A673 (cell line): ENCODE data around the gene GLDN. TPM values are rescaled to one million over a fixed set of nuclear protein-coding genes. Genes with fewer than 3 reads are reported as not detected.

Experiments used
- BruUV-seq: library from RNA; stranded (reverse); fragments of 400-500 nt; replicated peaks from 2 replicates; lab custom pipeline; 2021; lab: Mats Ljungman, UMichigan
- CTCF ChIA-PET: fragments of 300-600 bp; sonication (Branson Sonifier 250); formaldehyde crosslinking; loops from one replicate; lab custom pipeline; 2022; ENCODE audit warnings: antibody characterized with exemption; lab: Charles Lee
- POLR2A ChIA-PET: fragments of 300-600 bp; sonication (Branson Sonifier 250); formaldehyde crosslinking; loops from one replicate; lab custom pipeline; 2022; ENCODE audit warnings: antibody characterized with exemption; ENCODE audit not compliant: low non-redundant PET; lab: Charles Lee
- DNase-seq: peaks from one replicate; pipeline ENCODE4 v3.0.0-alpha.2; 2015; ENCODE audit warnings: low spot score
- H3K27ac ChIP-seq: fragments of 200-600 bp; sonication (generic); 2 replicates; pipeline ENCODE4 v1.5.1; 2016; ENCODE audit warnings: mixed run types, low read depth, mild to moderate bottlenecking, mixed read lengths, antibody characterized with exemption, low read length; ENCODE audit not compliant: poor library complexity, severe bottlenecking
- H3K27me3 ChIP-seq: fragments of 200-600 bp; sonication (generic); replicated peaks from 2 replicates; pipeline ENCODE4 v1.6.1; 2017; ENCODE audit warnings: mixed run types, low read depth, mild to moderate bottlenecking, mixed read lengths, antibody characterized with exemption, low read length; ENCODE audit not compliant: insufficient read depth, poor library complexity
- H3K36me3 ChIP-seq: fragments of 200-600 bp; sonication (generic); 2 replicates; pipeline ENCODE4 v1.6.1; 2016; ENCODE audit warnings: mixed run types, mild to moderate bottlenecking, mixed read lengths, antibody characterized with exemption, low read length; ENCODE audit not compliant: insufficient read depth, poor library complexity, severe bottlenecking
- H3K4me1 ChIP-seq: fragments of 200-600 bp; sonication (generic); 2 replicates; pipeline ENCODE4 v1.6.1; 2017; ENCODE audit warnings: mixed run types, mild to moderate bottlenecking, mixed read lengths, antibody characterized with exemption, low read length; ENCODE audit not compliant: insufficient read depth, poor library complexity, severe bottlenecking
- H3K4me3 ChIP-seq: fragments of 200-600 bp; sonication (generic); 2 replicates; pipeline ENCODE4 v1.5.1; 2016; ENCODE audit warnings: low read depth, mixed run types, mild to moderate bottlenecking, mixed read lengths, low read length; ENCODE audit not compliant: poor library complexity, severe bottlenecking
- H3K9me3 ChIP-seq: fragments of 200-600 bp; sonication (generic); 2 replicates; pipeline ENCODE4 v1.6.1; 2016; ENCODE audit warnings: mixed run types, low read depth, mild to moderate bottlenecking, mixed read lengths, antibody characterized with exemption, low read length; ENCODE audit not compliant: poor library complexity, severe bottlenecking
- EZH2 ChIP-seq: fragments of 200-600 bp; sonication (generic); IDR thresholded peaks from 2 replicates; pipeline ENCODE4 v1.6.1; 2017; ENCODE audit warnings: borderline replicate concordance, low read depth, mild to moderate bottlenecking, mixed read lengths, antibody characterized with exemption, low read length; ENCODE audit not compliant: poor library complexity, severe bottlenecking
- intact Hi-C: fragments of 100-400 bp; cut with micrococcal nuclease; formaldehyde crosslinking; loops from one replicate; pipeline ENCODE4 v1.10.0; 2022; ENCODE audit not compliant: unreplicated experiment
- total RNA-seq: library from RNA; stranded (reverse); gene quantifications from 2 replicates; pipeline ENCODE4 v1.2.3, GENCODE V29; 2021
- TF ChIP-seq, protein P1 (sequence below): fragments of 300-800, 200-600 bp; sonication (generic); conservative IDR thresholded peaks from 2 replicates; pipeline ENCODE4 v1.5.1; 2017; ENCODE audit warnings: low read depth, mild to moderate bottlenecking, antibody characterized with exemption, low read length, moderate library complexity, mixed read lengths

GLDN gene
- total RNA-seq, 1 experiment from 2014 or later, result not detected

DNA sequence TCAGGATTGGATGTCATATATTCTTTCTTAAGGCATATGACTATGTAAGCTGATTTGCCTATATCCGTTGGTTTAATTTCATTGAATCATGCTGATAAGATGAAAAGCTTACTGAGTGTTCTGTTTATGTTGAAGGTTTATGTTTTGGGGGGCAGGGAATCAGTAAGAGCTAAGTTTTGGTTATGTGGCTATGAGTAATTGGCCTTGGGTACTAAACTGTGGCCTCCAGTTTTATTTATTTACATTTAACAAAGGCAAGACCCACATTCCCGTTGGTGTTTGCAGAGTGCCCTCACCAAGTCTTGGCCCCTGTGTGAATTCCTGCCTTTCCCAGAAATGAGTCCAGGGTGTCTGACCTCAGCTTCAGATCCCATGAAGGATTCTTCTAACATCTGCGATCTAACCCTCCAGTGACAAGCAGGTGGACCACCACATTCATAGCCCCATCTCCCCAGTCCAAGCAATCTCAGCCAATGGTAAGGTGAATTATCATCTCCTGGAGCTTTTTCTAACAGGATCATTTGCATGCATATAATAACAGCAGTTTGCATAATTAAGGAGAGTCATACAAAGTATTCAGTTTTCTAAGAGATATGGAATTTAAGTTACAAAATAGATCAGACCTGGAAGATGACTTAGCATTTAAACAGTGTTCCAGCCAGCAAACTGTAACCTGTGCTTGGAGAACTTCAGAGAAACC, 27.4 kb downstream of the GLDN start:
- H3K27ac ChIP-seq, result no peak overlapping the region
- H3K9me3 ChIP-seq, result no peaks in the 10 kb centered on the region
- DNase-seq, result no peak
- POLR2A ChIA-PET, result no interaction called here
- BruUV-seq, result no TSS peak
- CTCF ChIA-PET, result interaction anchor here (1.0 kb wide), 1 partner anchor 14 kb away, joined by 3 read pairs; no protein-coding TSS in a partner anchor
- intact Hi-C loops, result loop anchor here (10.0 kb wide), 1 partner anchor 324 kb away; no protein-coding TSS in a partner anchor
- H3K27me3 ChIP-seq, result no peaks in the 10 kb centered on the region
- H3K36me3 ChIP-seq, result no peaks in the 10 kb centered on the region
- no peak overlapping the region for H3K4me3 ChIP-seq
- TF ChIP-seq, protein P1, sequence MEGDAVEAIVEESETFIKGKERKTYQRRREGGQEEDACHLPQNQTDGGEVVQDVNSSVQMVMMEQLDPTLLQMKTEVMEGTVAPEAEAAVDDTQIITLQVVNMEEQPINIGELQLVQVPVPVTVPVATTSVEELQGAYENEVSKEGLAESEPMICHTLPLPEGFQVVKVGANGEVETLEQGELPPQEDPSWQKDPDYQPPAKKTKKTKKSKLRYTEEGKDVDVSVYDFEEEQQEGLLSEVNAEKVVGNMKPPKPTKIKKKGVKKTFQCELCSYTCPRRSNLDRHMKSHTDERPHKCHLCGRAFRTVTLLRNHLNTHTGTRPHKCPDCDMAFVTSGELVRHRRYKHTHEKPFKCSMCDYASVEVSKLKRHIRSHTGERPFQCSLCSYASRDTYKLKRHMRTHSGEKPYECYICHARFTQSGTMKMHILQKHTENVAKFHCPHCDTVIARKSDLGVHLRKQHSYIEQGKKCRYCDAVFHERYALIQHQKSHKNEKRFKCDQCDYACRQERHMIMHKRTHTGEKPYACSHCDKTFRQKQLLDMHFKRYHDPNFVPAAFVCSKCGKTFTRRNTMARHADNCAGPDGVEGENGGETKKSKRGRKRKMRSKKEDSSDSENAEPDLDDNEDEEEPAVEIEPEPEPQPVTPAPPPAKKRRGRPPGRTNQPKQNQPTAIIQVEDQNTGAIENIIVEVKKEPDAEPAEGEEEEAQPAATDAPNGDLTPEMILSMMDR, result no peak
- H3K4me1 ChIP-seq, result no peaks in the 10 kb centered on the region

DNA sequence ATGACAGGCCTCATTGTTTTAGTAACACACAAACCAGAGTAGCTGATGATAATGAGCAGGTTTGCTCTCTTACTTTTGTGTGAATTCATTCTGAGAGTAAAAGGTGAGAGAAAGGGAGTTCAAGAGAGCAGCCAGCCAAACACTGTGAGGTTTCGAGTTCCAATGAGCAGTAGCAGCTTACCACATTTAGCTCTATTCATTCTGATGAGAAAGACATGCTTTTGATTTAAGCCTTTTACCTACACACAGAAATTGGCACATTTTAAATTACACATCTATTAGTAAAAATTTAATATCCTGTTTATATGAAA, 28.0 kb downstream of the GLDN start:
- no TSS peak for BruUV-seq
- no peaks in the 10 kb centered on the region for H3K4me1 ChIP-seq
- no peak overlapping the region for H3K27ac ChIP-seq
- H3K36me3 ChIP-seq, result no peaks in the 10 kb centered on the region
- H3K27me3 ChIP-seq, result no peaks in the 10 kb centered on the region
- ChIA-PET POLR2A (no interaction called here), CTCF (interaction anchor here (1.0 kb wide), 1 partner anchor 13 kb away, joined by 3 read pairs; no protein-coding TSS in a partner anchor)
- DNase-seq, result no peak
- intact Hi-C loops, result loop anchor here (10.0 kb wide), 1 partner anchor 325 kb away; no protein-coding TSS in a partner anchor
- H3K4me3 ChIP-seq, result no peak overlapping the region
- TF ChIP-seq, protein P1, result no peak
- TF ChIP-seq EZH2, result no peak
- H3K9me3 ChIP-seq, result no peaks in the 10 kb centered on the region

DNA sequence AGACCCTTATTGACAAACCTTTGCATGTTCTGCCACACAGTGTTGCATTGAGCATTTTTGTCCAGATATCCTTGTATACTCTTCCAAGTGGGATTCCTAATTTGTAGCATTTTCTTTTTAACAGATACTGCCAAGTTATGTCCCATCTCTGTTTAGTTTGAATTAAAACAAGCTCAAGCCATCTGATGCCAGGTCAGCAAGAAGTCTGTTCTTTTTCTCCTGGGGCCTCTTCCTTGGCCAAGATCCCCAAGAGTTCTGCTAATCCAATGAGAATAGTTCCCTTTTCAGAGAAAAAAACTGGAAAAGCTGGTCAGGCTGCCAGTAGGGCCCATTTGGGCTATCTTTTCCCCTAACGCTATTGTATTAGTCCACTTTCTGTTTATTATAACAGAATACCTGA, 29.8 kb downstream of the GLDN start:
- intact Hi-C loops, result no loop called here
- Histone ChIP-seq H3K27me3 (no peaks in the 10 kb centered on the region), H3K4me3 (no peak overlapping the region), H3K36me3 (no peaks in the 10 kb centered on the region), H3K4me1 (no peaks in the 10 kb centered on the region), H3K9me3 (no peaks in the 10 kb centered on the region), H3K27ac (no peak overlapping the region)
- ChIA-PET CTCF (no interaction called here), POLR2A (no interaction called here)
- TF ChIP-seq EZH2, result no peak
- TF ChIP-seq, protein P1, result no peak
- no peak for DNase-seq
- BruUV-seq, result no TSS peak
